ENCODE data around the gene EEF1AKMT3. TPM values are rescaled to one million over a fixed set of nuclear protein-coding genes. Genes with fewer than 3 reads are reported as not detected.
A peak's percentile ranks its signal among the peaks of the same experiment; 100 is the strongest.

EEF1AKMT3 gene
- total RNA-seq, 1 donor, result 8.3 TPM

DNA sequence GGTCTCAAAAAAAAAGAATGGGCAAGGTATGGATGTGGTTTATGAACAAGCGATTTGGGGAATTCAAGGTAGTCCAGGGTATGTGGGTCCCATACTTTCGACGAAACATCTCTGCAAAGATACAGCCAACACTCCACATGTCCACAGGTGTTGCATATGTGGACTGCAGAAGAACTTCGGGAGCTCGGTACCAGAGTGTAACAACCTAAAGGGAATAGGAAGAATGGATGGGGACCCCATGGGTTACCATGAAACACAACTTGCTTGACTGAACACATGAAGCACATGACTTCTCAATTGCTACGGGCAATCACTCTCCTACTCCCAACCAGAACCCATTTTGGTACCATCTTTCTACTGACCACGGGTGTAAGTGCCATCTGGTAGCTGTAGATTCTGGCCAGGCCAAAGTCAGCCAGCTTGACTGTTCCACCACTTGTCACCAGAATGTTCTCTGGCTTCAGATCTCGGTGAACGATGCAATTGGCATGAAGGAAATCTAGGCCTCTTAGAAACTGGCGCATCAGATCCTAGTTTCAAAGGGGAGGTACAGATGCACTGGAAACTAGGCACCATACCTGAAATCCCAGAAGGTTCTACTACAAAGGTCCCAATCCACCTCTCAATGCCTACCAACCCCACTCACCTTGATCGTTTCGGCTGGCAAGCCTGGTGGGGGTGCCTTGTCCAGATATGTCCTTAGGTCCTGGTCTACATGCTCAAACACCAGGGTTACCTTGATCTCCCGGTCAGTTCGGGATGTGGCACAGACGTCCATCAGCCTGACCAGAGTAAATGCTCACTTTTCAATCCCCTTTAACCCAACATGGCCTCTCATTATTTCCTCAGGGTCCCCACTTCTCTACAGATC lies 21.6 kb upstream of the EEF1AKMT3 start:
- peak overlapping the region; percentile 96 for H3K27ac ChIP-seq (ENCODE audit: low read depth, low read length)
- TF ChIP-seq, protein P1, sequence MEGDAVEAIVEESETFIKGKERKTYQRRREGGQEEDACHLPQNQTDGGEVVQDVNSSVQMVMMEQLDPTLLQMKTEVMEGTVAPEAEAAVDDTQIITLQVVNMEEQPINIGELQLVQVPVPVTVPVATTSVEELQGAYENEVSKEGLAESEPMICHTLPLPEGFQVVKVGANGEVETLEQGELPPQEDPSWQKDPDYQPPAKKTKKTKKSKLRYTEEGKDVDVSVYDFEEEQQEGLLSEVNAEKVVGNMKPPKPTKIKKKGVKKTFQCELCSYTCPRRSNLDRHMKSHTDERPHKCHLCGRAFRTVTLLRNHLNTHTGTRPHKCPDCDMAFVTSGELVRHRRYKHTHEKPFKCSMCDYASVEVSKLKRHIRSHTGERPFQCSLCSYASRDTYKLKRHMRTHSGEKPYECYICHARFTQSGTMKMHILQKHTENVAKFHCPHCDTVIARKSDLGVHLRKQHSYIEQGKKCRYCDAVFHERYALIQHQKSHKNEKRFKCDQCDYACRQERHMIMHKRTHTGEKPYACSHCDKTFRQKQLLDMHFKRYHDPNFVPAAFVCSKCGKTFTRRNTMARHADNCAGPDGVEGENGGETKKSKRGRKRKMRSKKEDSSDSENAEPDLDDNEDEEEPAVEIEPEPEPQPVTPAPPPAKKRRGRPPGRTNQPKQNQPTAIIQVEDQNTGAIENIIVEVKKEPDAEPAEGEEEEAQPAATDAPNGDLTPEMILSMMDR (IDR thresholded peaks at IDR 0.05; ENCODE audit: extremely low read depth, low read depth, low read length), result no peak
- H3K4me2 ChIP-seq (ENCODE audit: insufficient read depth, low read length), result peak overlapping the region; percentile 85
- no peaks in the 10 kb centered on the region for H4K20me1 ChIP-seq (ENCODE audit: insufficient read depth, low read length)
- peaks cover 45% of the 10 kb centered on the region for H3K36me3 ChIP-seq (ENCODE audit: insufficient read depth, low read length)
- peak; percentile 64 for DNase-seq (ENCODE audit: insufficient read length, low spot score, missing footprints)
- H3K27me3 ChIP-seq (ENCODE audit: insufficient read depth, low read length), result peaks cover 25% of the 10 kb centered on the region
- H3K4me1 ChIP-seq (ENCODE audit: insufficient read depth, low read length), result peaks cover 18% of the 10 kb centered on the region
- no peak overlapping the region for H2AFZ ChIP-seq (ENCODE audit: low read length)
- peaks cover 37% of the 10 kb centered on the region for H3K79me2 ChIP-seq (ENCODE audit: insufficient read depth, low read length)
- no peaks in the 10 kb centered on the region for H3K9me3 ChIP-seq (ENCODE audit: low read depth, low read length)
- H3K4me3 ChIP-seq (ENCODE audit: insufficient read depth, low read length), result peak overlapping the region; percentile 85

DNA sequence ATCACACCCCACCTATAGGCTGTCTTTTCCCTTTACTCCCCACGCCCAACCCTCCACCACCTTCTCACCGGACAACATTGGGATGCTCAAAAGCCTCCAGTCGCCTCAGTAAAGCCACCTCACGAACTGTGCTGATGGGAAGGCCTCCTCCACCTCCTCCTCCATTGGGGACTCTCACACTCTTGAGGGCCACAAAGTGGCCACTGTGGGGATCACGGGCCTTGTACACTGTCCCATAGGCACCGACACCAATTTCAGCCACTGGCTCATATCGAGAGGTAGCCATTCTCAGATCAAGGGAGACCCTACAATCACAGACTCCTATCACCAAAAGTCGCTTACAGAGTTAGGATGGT lies 21.0 kb upstream of the EEF1AKMT3 start:
- Histone ChIP-seq H3K36me3 (ENCODE audit: insufficient read depth, low read length) (peaks cover 41% of the 10 kb centered on the region), H4K20me1 (ENCODE audit: insufficient read depth, low read length) (no peaks in the 10 kb centered on the region), H3K27me3 (ENCODE audit: insufficient read depth, low read length) (peaks cover 31% of the 10 kb centered on the region), H3K9me3 (ENCODE audit: low read depth, low read length) (no peaks in the 10 kb centered on the region), H3K4me2 (ENCODE audit: insufficient read depth, low read length) (peak overlapping the region; percentile 85), H3K4me1 (ENCODE audit: insufficient read depth, low read length) (peaks cover 16% of the 10 kb centered on the region), H3K27ac (ENCODE audit: low read depth, low read length) (peak overlapping the region; percentile 96), H2AFZ (ENCODE audit: low read length) (peak overlapping the region; percentile 83), H3K4me3 (ENCODE audit: insufficient read depth, low read length) (peak overlapping the region; percentile 85), H3K79me2 (ENCODE audit: insufficient read depth, low read length) (peaks cover 34% of the 10 kb centered on the region)
- peak; percentile 71 for DNase-seq (ENCODE audit: insufficient read length, low spot score, missing footprints)
- TF ChIP-seq, protein P1 (IDR thresholded peaks at IDR 0.05; ENCODE audit: extremely low read depth, low read depth, low read length), result no peak

DNA sequence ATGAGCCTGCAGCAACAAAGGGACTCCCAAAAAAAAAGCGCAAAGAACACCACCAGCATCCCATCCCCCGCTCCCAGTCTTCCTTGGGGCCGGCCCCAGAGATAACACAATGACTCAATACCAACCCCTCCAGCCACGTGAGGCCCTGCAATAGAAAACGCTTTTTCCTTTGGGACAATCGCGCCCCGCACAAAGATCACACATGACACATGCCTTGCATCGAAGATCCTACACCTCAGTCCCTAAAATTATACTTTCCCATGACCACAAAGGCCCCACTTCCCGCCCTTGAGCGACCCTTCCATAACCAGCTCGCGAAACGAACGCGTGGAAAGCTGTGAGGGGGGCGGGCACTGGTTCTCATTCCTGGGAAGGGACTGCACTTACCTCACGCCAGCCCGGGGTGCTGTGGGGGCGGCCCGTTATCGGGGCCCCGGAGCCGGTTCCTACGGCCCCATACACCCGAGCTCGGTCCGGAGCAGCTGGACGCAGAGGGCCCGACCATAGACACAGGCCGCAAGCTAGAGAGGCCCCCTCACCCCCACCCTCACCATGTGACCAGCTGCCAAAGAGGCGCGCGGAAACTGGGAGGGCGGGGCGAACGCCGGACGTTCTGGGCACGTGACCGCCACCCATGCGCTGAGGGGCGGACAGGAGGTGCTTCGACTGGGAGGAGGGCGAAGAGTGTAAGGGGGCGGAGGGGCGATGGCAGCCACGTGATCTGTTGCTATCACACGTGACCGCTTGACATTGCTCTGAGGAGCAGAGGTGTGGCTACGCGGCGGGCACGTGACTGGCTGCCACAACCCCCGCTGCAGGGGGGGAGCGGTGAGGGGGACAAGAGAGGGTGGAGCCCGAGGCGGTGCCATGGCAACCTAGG lies 20.4 kb upstream of the EEF1AKMT3 start, which contains the start of gene CDK4:
CDK4 (minus strand) TSS at position 523 of the 880 bp plus-strand sequence. CDS start 593 bp downstream, outside the sequence.
- peak within 1 kb of the TSS; percentile 85 for H3K4me3 ChIP-seq (ENCODE audit: insufficient read depth, low read length)
- H2AFZ ChIP-seq (ENCODE audit: low read length), result peak within 1 kb of the TSS; percentile 84
- peak within 1 kb of the TSS; percentile 96 for H3K27ac ChIP-seq (ENCODE audit: low read depth, low read length)
- H3K36me3 ChIP-seq (ENCODE audit: insufficient read depth, low read length), result peaks cover 35% of the 10 kb centered on the region
- no peaks in the 10 kb centered on the region for H3K9me3 ChIP-seq (ENCODE audit: low read depth, low read length)
- no peaks in the 10 kb centered on the region for H4K20me1 ChIP-seq (ENCODE audit: insufficient read depth, low read length)
- peaks cover 34% of the 10 kb centered on the region for H3K79me2 ChIP-seq (ENCODE audit: insufficient read depth, low read length)
- peaks cover 38% of the 10 kb centered on the region for H3K27me3 ChIP-seq (ENCODE audit: insufficient read depth, low read length)
- peak within 1 kb of the TSS; percentile 85 for H3K4me2 ChIP-seq (ENCODE audit: insufficient read depth, low read length)
- TF ChIP-seq, protein P1 (IDR thresholded peaks at IDR 0.05; ENCODE audit: extremely low read depth, low read depth, low read length), result no peak
- H3K4me1 ChIP-seq (ENCODE audit: insufficient read depth, low read length), result peaks cover 16% of the 10 kb centered on the region
- DNase-seq (ENCODE audit: insufficient read length, low spot score, missing footprints), result peak; percentile 100
